BE2C (cell line): Measurements from ENCODE around the gene RFX8.
"Not testable (repeated sequence)": the region's sequence is repeated elsewhere in the genome, so short reads cannot be mapped to it uniquely, and the experiment has no call there.

Source experiments
- DNase-seq: peaks from one replicate; pipeline ENCODE4 v3.0.0-alpha.2; 2020
- H3K27me3 ChIP-seq: fragments of 250-450 bp; sonication (Bioruptor Pico); 2 replicates; pipeline ENCODE4 v1.5.1; 2020; ENCODE audit warnings: mild to moderate bottlenecking
- H3K36me3 ChIP-seq: fragments of 250-450 bp; sonication (Bioruptor Pico); 2 replicates; pipeline ENCODE4 v1.5.1; 2020; ENCODE audit warnings: mild to moderate bottlenecking
- H3K4me1 ChIP-seq: fragments of 250-450 bp; sonication (Bioruptor Pico); 2 replicates; pipeline ENCODE4 v1.5.1; 2020
- H3K4me3 ChIP-seq: 2 replicates; pipeline ENCODE4 v1.5.1; 2011; ENCODE audit warnings: low read depth, low read length
- H3K9me3 ChIP-seq: fragments of 250-450 bp; sonication (Bioruptor Pico); 2 replicates; pipeline ENCODE4 v1.5.1; 2020
- CTCF ChIP-seq: IDR thresholded peaks from 2 replicates; pipeline ENCODE4 v1.5.1; 2012; ENCODE audit warnings: mild to moderate bottlenecking, low read depth, low read length

Gene RFX8

DNA sequence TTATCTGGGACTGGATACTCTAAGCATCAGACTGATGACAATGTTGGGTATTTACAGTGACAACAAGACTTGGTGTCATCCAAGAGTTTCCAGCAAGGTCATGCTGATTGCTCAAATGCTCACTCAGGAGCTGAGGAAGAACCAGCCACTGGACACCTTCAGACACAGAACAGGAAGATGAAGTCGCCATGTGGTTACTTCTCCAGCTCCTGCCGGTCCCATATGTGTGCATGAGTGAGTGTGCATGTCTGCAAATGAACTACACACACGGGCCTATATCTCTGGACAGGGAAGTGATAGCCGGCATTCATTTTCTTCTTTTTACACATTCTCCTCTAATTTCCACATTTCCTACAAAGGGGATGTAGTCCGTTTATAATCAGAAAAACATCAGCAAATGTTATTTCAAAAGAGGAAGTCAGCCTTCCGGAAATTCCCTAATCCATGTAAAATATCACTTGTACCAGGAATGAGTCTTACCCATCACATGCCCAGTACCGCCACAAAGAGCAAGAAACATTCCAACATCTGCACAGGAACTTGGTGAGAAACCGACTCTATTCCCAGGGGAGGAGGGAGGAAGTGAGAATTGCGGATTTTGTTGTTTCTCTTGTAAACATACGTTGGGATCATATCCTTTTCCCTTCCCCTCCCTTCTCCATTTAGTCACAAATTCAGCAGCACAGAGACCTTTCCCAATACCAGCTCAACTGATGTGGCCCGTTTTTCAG, 10.8 kb downstream of the RFX8 start:
- Histone ChIP-seq H3K4me1 (no peaks in the 10 kb centered on the region), H3K27me3 (no peaks in the 10 kb centered on the region), H3K4me3 (no peak overlapping the region), H3K9me3 (no peaks in the 10 kb centered on the region), H3K36me3 (no peaks in the 10 kb centered on the region)
- TF ChIP-seq CTCF, result no peak
- DNase-seq, result no peak

- DNase-seq, result no peak
- Histone ChIP-seq H3K36me3 (no peaks in the 10 kb centered on the region), H3K27me3 (no peaks in the 10 kb centered on the region), H3K4me1 (no peaks in the 10 kb centered on the region), H3K9me3 (no peaks in the 10 kb centered on the region), H3K4me3 (no peak overlapping the region)
- TF ChIP-seq CTCF, result no peak
These were observed 11.5 kb downstream of the RFX8 start for GRCh38 chr2:101463421-101463820.

DNA sequence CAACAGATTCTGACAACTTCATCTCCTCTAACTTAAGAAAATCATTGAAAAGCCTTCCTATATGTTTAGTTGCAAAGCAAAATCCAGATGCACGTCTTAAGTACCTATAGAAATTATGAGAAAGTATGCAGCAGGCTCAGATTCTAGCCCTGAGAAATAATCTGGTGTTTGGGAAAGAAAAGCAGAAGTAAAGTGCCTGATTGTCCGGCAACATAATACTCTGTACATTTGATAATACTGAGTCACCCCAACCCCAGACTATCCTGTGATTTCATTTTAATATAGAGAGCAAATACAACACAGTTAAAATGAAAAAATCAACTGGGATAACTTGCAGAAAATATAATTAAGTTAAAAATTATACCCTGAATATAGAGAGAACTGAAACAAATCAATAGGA, 13.5 kb downstream of the RFX8 start:
- Histone ChIP-seq H3K4me3 (no peak overlapping the region), H3K9me3 (no peaks in the 10 kb centered on the region), H3K36me3 (no peaks in the 10 kb centered on the region), H3K27me3 (no peaks in the 10 kb centered on the region), H3K4me1 (no peaks in the 10 kb centered on the region)
- DNase-seq, result no peak
- no peak for TF ChIP-seq CTCF

- H3K36me3 ChIP-seq, H3K4me1 ChIP-seq, H3K27me3 ChIP-seq, H3K9me3 ChIP-seq, DNase-seq, H3K4me3 ChIP-seq: not testable (repeated sequence)
These were observed 20.5 kb downstream of the RFX8 start for GRCh38 chr2:101454408-101454807.

- TF ChIP-seq CTCF, result no peak
- no peak overlapping the region for H3K4me3 ChIP-seq
- H3K9me3 ChIP-seq, result no peaks in the 10 kb centered on the region
- no peaks in the 10 kb centered on the region for H3K36me3 ChIP-seq
- H3K4me1 ChIP-seq, result no peaks in the 10 kb centered on the region
- DNase-seq, result no peak
- no peaks in the 10 kb centered on the region for H3K27me3 ChIP-seq
These were observed 23.9 kb downstream of the RFX8 start for GRCh38 chr2:101450965-101451364.

DNA sequence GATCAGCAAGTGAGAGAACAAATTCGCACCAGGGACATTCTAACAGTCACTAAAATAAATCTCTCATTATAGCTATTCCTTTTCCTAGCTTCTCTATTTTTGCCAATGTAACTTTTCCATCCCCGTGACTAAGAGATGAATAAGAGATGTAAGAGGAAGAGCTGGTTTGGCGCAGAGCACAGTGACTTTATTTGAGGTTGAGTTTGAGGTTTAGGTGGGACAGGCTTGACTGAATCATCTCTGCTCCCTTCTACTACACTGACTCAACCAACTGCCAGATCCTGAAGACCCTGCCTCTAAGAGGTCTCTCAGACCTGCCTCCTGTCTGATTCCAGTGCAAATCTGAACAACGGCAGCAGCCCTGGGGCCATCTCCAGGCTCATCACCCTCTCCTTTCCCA, 28.0 kb downstream of the RFX8 start:
- no peaks in the 10 kb centered on the region for H3K36me3 ChIP-seq
- no peaks in the 10 kb centered on the region for H3K9me3 ChIP-seq
- H3K27me3 ChIP-seq, result no peaks in the 10 kb centered on the region
- DNase-seq, result no peak
- no peak overlapping the region for H3K4me3 ChIP-seq
- no peaks in the 10 kb centered on the region for H3K4me1 ChIP-seq
- no peak for TF ChIP-seq CTCF
